NCI-H2227 (cell line): ENCODE measurements around the gene MBD3L5.
"Not testable (repeated sequence)": the region's sequence is repeated elsewhere in the genome, so short reads cannot be mapped to it uniquely, and the experiment has no call there.

Experiments
- DNase-seq: peaks from one replicate; lab custom pipeline; 2025; ENCODE audit not compliant: unreplicated experiment; lab: John Stamatoyannopoulos, UW

The MBD3L5 gene

GRCh38 chr19:7051421-7051820 is 21.0 kb downstream of the MBD3L5 start:
- not testable (repeated sequence) for DNase-seq

DNA sequence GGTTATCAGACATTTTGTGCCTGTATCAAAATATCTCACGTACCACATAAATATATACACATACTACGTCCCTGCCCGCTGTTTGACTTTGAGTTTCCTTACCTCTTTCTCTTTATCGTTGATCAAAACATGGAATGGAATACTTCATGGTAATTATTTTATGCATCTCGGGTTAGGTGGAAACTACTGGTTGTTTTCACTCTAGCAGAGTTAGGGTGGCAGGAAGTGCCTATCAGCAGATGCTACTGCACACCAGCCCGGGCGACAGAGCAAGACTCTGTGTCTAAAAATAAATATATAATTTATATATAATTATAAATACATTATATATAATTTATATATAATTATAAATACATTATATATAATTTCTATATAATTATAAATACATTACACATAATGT is 22.5 kb downstream of the MBD3L5 start:
- DNase-seq = not testable (repeated sequence)

DNA sequence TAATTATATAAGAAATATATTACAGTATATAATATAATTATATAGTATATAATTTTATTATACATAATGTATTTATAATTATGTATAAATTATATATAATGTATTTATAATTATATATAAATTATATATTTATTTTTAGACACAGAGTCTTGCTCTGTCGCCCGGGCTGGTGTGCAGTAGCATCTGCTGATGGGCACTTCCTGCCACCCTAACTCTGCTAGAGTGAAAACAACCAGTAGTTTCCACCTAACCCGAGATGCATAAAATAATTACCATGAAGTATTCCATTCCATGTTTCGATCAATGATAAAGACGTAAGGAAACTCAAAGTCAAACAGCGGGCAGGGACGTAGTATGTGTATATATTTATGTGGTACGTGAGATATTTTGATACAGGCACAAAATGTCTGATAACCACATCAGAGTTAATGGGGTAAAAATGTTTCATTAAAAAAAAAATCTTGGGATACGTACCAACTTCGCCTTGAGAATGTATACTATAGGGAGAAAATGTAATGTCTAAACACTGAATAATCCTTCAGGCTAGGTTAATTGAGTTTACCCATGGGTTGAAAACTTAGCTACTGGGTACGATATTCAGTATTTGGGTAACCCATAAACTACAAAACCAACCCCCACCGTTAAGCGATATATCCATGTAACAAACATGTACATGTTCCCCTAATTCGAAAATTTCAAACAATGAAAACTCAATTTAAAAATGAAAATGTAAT is 24.4 kb downstream of the MBD3L5 start:
- DNase-seq = not testable (repeated sequence)

- not testable (repeated sequence) for DNase-seq
Measured at GRCh38 chr19:7055679-7056078, 25.3 kb downstream of the MBD3L5 start.

GRCh38 chr19:7056371-7056770 is 26.0 kb downstream of the MBD3L5 start:
- DNase-seq = not testable (repeated sequence)

DNA sequence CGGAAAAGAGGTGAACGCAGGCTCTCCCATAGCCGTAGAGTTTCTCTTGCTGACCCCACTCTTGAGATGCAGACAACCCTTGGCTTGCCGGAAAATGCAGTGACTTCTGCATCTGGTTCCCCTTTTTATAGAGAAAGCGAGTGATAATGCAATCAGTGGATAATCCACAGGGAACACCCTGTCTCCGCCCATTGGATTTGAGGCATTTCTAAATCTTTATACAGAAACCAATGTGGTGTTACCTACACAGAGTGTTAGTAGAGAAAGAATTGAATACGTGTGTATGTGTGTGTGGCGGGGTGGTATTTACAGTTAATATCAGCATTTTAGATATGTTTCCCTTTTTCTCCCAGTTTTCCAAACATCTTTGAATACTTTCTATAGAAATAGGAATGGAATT is 28.2 kb downstream of the MBD3L5 start, which contains the start of gene MBD3L3:
TSS of gene MBD3L3 (minus strand) at position 101 of the 400 bp plus-strand sequence. CDS start at position 30, 71 bp downstream.
- not testable (repeated sequence) for DNase-seq

DNA sequence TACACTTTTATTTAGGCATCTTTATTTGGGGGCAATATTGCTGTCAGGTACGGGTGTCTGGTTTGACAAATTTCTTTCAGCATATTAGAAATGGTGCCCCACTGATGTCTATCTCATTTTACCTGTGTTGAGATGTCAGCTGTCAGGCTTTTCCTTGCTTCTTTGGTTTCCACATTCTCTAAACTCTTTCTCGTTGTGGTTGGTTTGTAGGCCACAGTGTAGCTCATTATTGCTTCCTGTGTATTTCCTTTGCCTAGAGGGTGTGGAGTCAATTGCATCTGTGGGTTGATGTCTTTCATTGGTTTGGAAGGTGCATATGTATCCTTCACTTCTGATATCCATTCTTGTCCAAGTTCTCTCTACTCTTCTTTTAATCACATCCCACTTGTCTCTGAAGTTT is 29.6 kb downstream of the MBD3L5 start:
- DNase-seq = not testable (repeated sequence)

DNA sequence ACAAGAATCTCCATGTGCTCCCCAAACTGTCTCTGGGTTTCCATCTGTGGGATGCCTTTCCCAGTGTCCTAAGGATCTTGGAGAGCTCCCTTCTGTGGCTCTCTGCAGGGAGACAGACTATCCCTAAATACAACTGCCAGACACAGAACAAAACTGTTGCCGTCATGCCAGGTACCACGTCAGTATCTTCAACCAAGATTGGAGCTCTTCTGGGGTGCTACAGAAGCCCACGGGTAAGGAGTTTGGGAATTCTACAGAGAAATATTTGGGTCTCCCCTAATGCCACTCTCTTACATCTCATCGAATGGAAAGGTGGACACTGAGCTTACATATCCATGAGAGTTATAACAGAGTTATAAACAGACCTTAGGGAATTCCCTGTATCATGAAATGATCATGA is 33.0 kb downstream of the MBD3L5 start:
- DNase-seq = no peak

DNA sequence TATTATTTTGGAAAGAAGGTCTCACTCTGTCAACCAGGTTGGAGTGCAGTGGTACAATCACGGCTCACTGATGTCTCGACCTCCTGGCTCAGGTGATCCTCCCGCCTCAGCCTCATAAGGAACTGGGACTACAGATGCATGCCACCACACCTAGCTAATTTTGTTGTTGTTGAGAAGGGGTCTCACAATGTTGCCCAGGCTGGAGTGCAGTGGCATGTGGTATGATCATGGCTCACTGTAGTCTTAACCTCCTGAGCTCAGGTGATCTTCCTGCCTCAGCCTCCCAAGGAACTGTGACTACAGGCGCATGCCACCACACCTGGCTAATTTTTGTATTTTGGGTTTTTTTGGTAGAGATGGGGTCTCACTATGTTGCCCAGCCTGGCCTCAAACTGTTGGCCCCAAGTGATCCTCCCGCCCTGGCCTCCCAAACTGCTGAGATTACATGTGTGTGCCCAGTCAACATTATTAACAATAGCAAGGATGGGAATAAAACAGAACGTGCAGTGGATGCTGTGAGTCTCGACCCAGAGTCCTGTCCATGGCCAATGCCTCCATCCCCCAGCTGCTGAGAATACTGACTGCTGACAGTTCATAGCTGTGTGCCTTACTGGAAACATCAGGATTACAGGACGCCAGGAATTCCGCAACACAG is 33.5 kb downstream of the MBD3L5 start:
- DNase-seq = no peak

DNA sequence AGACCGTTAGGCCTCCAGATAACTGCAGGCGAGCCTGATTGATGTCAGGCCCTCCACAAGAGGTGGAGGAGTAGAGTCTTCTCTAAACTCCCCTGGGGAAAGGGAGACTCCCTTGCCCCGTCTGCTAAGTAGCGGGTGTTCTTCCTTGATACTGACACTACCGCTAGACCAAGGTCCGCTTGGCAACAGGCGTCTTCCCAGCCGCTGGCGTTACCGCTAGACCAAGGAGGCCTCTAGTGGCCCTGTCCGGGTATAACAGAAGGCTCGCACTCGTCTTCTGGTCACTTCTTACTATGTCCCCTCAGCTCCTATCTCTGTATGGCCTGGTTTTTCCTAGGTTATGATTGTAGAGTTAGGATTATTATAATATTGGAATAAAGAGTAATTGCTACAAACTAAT is 36.7 kb downstream of the MBD3L5 start:
- DNase-seq = peak; percentile 34

- no peak for DNase-seq
Measured at GRCh38 chr19:7067716-7068115, 37.3 kb downstream of the MBD3L5 start.

GRCh38 chr19:7068599-7068998 is 38.2 kb downstream of the MBD3L5 start:
- DNase-seq = no peak

- peak; percentile 95 for DNase-seq
Measured at GRCh38 chr19:7069042-7069903, 38.9 kb downstream of the MBD3L5 start, which contains the start of gene ZNF557. Gene ZNF557 (plus strand): TSS chr19:7069703. CDS start chr19:7075075, 5,372 bp downstream.

GRCh38 chr19:7069904-7070226 is 39.5 kb downstream of the MBD3L5 start:
- DNase-seq = no peak

DNA sequence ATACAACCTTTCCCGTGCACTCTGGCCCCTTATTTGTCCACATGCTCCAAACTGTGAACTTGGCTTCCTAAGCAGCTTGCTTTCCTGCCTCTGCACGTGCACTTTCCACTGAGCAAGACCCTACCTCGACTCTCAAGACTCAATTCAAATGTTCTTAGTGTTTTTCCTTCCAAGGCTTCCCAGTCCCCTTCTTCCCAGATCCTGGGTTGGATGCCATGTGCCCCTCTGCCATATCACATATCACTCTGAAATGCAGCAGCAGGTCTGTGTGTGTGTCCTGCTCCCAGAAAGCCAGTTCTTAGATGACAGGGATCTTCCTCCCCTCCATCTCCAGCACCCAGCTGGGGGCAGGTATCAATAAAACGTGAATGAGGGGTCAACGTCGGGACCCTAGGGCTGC is 42.2 kb downstream of the MBD3L5 start:
- no peak for DNase-seq

GRCh38 chr19:7074705-7075282 is 44.4 kb downstream of the MBD3L5 start:
- no peak for DNase-seq

GRCh38 chr19:7076151-7076550 is 45.8 kb downstream of the MBD3L5 start:
- DNase-seq = no peak

DNA sequence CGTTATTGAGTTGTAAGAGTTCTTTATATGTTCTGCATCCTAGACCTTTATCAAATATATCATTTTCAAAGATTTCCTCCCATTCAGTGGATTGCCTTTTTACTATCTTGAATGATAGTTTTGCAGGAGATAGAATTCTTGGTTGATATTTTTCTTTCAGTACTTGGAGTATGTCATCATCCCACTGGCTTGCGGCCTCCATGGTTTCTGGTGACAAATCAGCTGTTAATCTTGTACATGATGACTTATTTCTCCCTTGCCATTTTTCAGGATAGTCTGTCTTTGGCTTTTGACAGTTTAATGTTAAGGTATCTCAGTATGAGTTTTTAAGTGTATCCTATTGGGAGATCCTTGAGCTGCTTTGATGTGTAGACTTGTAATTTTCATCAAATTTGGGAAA is 47.6 kb downstream of the MBD3L5 start:
- no peak for DNase-seq
